Activated CD4-positive, alpha-beta T cell treated with anti-CD3 and anti-CD28 coated beads for 4 hours (primary cell): ENCODE measurements around the gene TM4SF18.

Experiments
- DNase-seq, 2 donors: peaks; one replicate each; pipeline ENCODE4 v3.0.0-alpha.2; 2020

The TM4SF18 gene

GRCh38 chr3:149325581-149325980 lies 7.9 kb downstream of the TM4SF18 start:
- DNase-seq = no peak

- DNase-seq = no peak
These were observed 9.1 kb downstream of the TM4SF18 start for GRCh38 chr3:149324332-149324731.

- DNase-seq = no peak
These were observed 11.8 kb downstream of the TM4SF18 start for GRCh38 chr3:149321640-149322039.

- DNase-seq = no peak
These were observed 12.3 kb downstream of the TM4SF18 start for GRCh38 chr3:149321136-149321535.

- no peak for DNase-seq
These were observed 13.7 kb downstream of the TM4SF18 start for GRCh38 chr3:149319750-149320149.

- DNase-seq = no peak
These were observed 16.4 kb downstream of the TM4SF18 start for GRCh38 chr3:149317072-149317471.

GRCh38 chr3:149316437-149316836 lies 17.0 kb downstream of the TM4SF18 start:
- no peak for DNase-seq

- no peak for DNase-seq
These were observed 17.7 kb downstream of the TM4SF18 start for GRCh38 chr3:149315694-149316093.

- DNase-seq = no peak
These were observed 18.4 kb downstream of the TM4SF18 start for GRCh38 chr3:149314807-149315578.

- no peak for DNase-seq
These were observed 19.9 kb downstream of the TM4SF18 start for GRCh38 chr3:149313542-149313941.

GRCh38 chr3:149310796-149311534 lies 22.5 kb downstream of the TM4SF18 start:
- no peak for DNase-seq

GRCh38 chr3:149307435-149307783 lies 26.0 kb downstream of the TM4SF18 start:
- DNase-seq = no peak

- DNase-seq = no peak
These were observed 26.5 kb downstream of the TM4SF18 start for GRCh38 chr3:149306751-149307434.

- DNase-seq = no peak
These were observed 28.1 kb downstream of the TM4SF18 start for GRCh38 chr3:149305376-149305775.

GRCh38 chr3:149299938-149300801 lies 33.3 kb downstream of the TM4SF18 start:
- DNase-seq = no peak

- DNase-seq = no peak
These were observed 36.5 kb downstream of the TM4SF18 start for GRCh38 chr3:149296972-149297371.

GRCh38 chr3:149292666-149293065 lies 40.8 kb downstream of the TM4SF18 start:
- no peak for DNase-seq

- no peak for DNase-seq
These were observed 42.3 kb downstream of the TM4SF18 start for GRCh38 chr3:149291178-149291577.

- no peak for DNase-seq
These were observed 44.8 kb downstream of the TM4SF18 start for GRCh38 chr3:149288655-149289054.

GRCh38 chr3:149284034-149284433 lies 49.4 kb downstream of the TM4SF18 start:
- no peak for DNase-seq

- no peak for DNase-seq
These were observed 50.0 kb downstream of the TM4SF18 start for GRCh38 chr3:149283401-149283800.

- no peak for DNase-seq
These were observed 50.6 kb downstream of the TM4SF18 start for GRCh38 chr3:149282836-149283235.

- DNase-seq = no peak
These were observed 51.1 kb downstream of the TM4SF18 start for GRCh38 chr3:149282322-149282721.
